Tibial nerve (tissue), 4 donors: ENCODE data around the gene COMMD1. TPM values are rescaled to one million over a fixed set of nuclear protein-coding genes. Genes with fewer than 3 reads are reported as not detected.
"Not testable (repeated sequence)": the region's sequence is repeated elsewhere in the genome, so short reads cannot be mapped to it uniquely, and the experiment has no call there.

Source experiments
- DNase-seq, 2 donors: peaks; one replicate each; pipeline ENCODE4 v3.0.0-alpha.2; 2019; ENCODE audit warnings: low spot score in 2 of 2
- H3K27ac ChIP-seq, 4 donors: fragments of 200-600 bp; sonication (generic) in 3 of 4; one replicate each; pipeline ENCODE4 v1.5.1; 2017 to 2019; ENCODE audit warnings: mild to moderate bottlenecking in 1 of 4
- H3K27me3 ChIP-seq, 2 donors: fragments of 200-600 bp; sonication (generic) in 1 of 2; one replicate each; pipeline versions ENCODE4 v1.5.1 to v1.6.0; 2017 to 2019
- H3K36me3 ChIP-seq, 3 donors: fragments of 200-600 bp; sonication (generic); one replicate each; pipeline ENCODE4 v1.5.1; 2018 to 2019
- H3K4me1 ChIP-seq, 4 donors: fragments of 200-600 bp; sonication (generic) in 3 of 4; one replicate each; pipeline ENCODE4 v1.5.1; 2017 to 2019
- H3K4me3 ChIP-seq, 4 donors: fragments of 200-600 bp; sonication (generic) in 3 of 4; one replicate each; pipeline ENCODE4 v1.5.1; 2017 to 2019; ENCODE audit warnings: mild to moderate bottlenecking in 1 of 4, moderate library complexity in 1 of 4
- H3K9me3 ChIP-seq, 4 donors: fragments of 200-600 bp; sonication (generic) in 3 of 4; one replicate each; pipeline ENCODE4 v1.5.1; 2017 to 2019
- CTCF ChIP-seq, 5 experiments: fragments of 200-600 bp in 3 of 5; fragments of 450-650 bp in 2 of 5; sonication (generic) in 3 of 5; IDR thresholded peaks; one replicate each; pipeline ENCODE4 v1.5.1; 2016 to 2019; ENCODE audit warnings: antibody characterized with exemption in 5 of 5, mild to moderate bottlenecking in 3 of 5, moderate library complexity in 2 of 5
- EP300 ChIP-seq, 2 donors: sonication (generic); formaldehyde crosslinking; IDR thresholded peaks; one replicate each; pipeline ENCODE4 v1.6.1; 2017; ENCODE audit warnings: antibody characterized with exemption in 2 of 2, mild to moderate bottlenecking in 1 of 2
- POLR2A ChIP-seq, 2 donors: fragments of 450-650 bp; IDR thresholded peaks; one replicate each; pipeline ENCODE4 v1.6.1; 2017; ENCODE audit warnings: antibody characterized with exemption in 2 of 2, mild to moderate bottlenecking in 2 of 2, moderate library complexity in 2 of 2
- WGBS, 2 donors: methylation state at CpG; one replicate each; pipeline ENCODE4 v1.1.5; 2018; 5-methylcytosine and 5-hydroxymethylcytosine counted together
- total RNA-seq, 4 donors: library from RNA; depleted of rRNA; stranded (reverse); fragments of >200 nt; gene quantifications; one replicate each; pipeline ENCODE4 v1.1.0, GENCODE V29; 2016

COMMD1 gene
- total RNA-seq, 4 donors from 2014 or later: 29.6 to 49.2 (median 43.7) TPM

DNA sequence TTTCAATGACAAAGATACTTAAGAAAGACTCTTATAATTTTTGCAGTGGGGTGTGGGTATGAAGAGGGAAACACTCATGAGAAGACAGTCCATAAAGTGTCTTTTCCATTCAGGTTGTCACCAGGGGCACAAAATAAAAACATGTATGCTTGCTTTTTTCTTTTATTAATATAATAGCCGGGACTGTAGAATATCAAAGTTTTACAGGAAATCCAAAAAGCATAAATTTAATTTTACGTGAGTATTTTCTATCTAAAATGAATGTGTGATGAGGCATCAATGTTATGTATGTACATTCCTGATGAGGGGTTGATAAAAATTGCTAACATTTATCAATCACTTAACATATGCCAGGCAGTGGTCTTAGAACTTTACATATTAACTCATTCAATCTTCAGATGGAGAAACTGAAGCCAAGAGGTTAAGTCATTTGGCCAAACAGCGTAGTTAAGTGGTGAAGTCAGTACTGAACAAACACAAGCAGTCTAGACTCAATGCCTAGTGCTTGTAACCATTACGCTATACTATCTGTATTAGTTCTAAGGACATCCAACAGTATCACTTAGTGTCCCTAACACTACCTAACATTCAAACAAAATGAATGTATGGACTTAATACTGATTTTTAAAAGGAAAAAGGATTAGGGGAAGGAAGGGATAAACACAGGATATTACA, 27.8 kb upstream of the COMMD1 start:
- TF ChIP-seq EP300 (IDR thresholded peaks at IDR 0.05): no peak
- TF ChIP-seq CTCF (IDR thresholded peaks at IDR 0.05): no peak
- no peak for TF ChIP-seq POLR2A (IDR thresholded peaks at IDR 0.05)
- peaks cover 5 to 97% (median 26%) of the 10 kb centered on the region in 3 donors for H3K36me3 ChIP-seq
- no peaks in the 10 kb centered on the region for H3K27me3 ChIP-seq
- H3K4me3 ChIP-seq: no peak overlapping the region
- no peaks in the 10 kb centered on the region for H3K4me1 ChIP-seq
- no peak overlapping the region for H3K27ac ChIP-seq
- no peak for DNase-seq
- 92 to 93% methylated on average over 4 of the region's 4 CpGs for WGBS, 2 donors
- no peaks in the 10 kb centered on the region for H3K9me3 ChIP-seq

DNA sequence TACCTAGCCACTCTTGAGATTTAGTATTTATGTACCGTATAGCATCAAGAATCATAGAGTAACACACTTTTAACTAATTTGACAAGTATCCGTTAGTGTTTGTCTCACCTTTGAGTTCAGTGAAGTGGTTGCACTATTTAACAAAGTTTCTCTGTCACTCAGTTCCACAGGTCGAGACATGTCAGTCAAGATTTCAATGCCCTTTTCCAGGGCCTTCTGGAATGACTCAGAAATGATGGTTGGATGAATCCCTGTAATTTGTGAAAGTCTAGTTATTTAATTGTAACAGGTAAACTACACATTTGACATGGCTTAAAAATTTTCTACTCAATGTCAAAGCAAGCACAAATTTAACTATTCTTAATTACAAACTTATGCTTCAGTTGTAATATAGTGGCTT, 26.7 kb upstream of the COMMD1 start:
- Histone ChIP-seq H3K36me3 (peaks cover 5 to 97% (median 29%) of the 10 kb centered on the region in 3 donors), H3K4me3 (no peak overlapping the region), H3K27me3 (no peaks in the 10 kb centered on the region), H3K9me3 (no peaks in the 10 kb centered on the region), H3K27ac (no peak overlapping the region), H3K4me1 (no peaks in the 10 kb centered on the region)
- DNase-seq: no peak
- WGBS, 2 donors: 92 to 95% methylated on average over 3 of the region's 3 CpGs
- no peak for TF ChIP-seq EP300 (IDR thresholded peaks at IDR 0.05)
- no peak for TF ChIP-seq POLR2A (IDR thresholded peaks at IDR 0.05)
- no peak for TF ChIP-seq CTCF (IDR thresholded peaks at IDR 0.05)

DNA sequence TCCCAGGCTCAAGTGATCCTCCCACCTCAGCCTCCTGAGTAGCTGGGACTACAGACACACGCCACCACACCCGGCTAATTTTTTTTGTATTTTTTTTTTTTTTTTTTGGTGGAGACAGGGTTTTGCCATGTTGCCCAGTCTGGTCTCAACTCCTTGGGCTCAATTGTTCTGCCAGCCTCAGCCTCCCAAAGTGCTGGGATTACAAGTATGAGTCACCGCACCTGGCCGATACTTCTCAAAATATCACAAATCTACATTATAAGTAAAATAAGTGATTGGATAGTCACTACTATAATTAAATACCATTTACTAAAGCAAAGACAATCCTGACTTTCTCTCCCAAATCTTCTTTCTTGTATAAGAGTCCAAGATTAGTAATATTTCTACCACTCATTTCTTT, 26.1 kb upstream of the COMMD1 start:
- not testable (repeated sequence) for H3K4me3 ChIP-seq, DNase-seq, H3K9me3 ChIP-seq, H3K27me3 ChIP-seq, H3K4me1 ChIP-seq, H3K27ac ChIP-seq
- 97 to 99% methylated on average over 4 of the region's 4 CpGs for WGBS, 2 donors
- peaks cover 5 to 97% (median 29%) of the 10 kb centered on the region in 3 donors for H3K36me3 ChIP-seq

DNA sequence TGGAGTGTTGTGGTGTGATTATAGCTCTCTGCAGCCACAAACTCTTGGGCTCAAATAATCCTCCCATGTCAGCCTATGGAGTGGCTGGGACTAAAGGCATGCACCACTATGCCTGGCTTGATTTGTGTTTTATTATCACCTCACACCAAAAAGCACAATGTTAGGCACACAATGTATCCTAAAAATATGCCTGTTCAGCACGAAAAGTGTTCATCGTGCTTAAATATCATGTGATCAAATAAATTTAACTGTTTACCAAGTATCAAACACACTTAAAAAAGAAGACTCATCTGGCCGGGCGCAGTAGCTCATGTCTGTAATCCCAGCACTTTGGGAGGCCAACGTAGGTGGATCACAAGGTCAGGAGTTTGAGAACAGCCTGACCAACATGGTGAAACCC, 22.6 kb upstream of the COMMD1 start:
- no peaks in the 10 kb centered on the region for H3K9me3 ChIP-seq
- 87 to 89% methylated on average over 5 of the region's 5 CpGs for WGBS, 2 donors
- H3K36me3 ChIP-seq: peaks cover 0 to 72% (median 32%) of the 10 kb centered on the region in 3 donors
- H3K4me3 ChIP-seq: no peak overlapping the region
- no peaks in the 10 kb centered on the region for H3K27me3 ChIP-seq
- no peak for DNase-seq
- no peak for TF ChIP-seq CTCF (IDR thresholded peaks at IDR 0.05)
- H3K4me1 ChIP-seq: peaks cover 0 to 20% (median 9%) of the 10 kb centered on the region in 4 donors
- no peak overlapping the region for H3K27ac ChIP-seq

- Histone ChIP-seq H3K36me3 (peaks cover 0 to 43% (median 13%) of the 10 kb centered on the region in 3 donors), H3K9me3 (no peaks in the 10 kb centered on the region), H3K27me3 (no peaks in the 10 kb centered on the region), H3K27ac (no peak overlapping the region), H3K4me1 (peaks cover 0 to 20% (median 9%) of the 10 kb centered on the region in 4 donors), H3K4me3 (no peak overlapping the region)
- TF ChIP-seq CTCF (IDR thresholded peaks at IDR 0.05) (no peak), POLR2A (IDR thresholded peaks at IDR 0.05) (no peak), EP300 (IDR thresholded peaks at IDR 0.05) (no peak)
- WGBS, 2 donors: 90 to 93% methylated on average over 18 of the region's 18 CpGs
- DNase-seq: no peak
These were observed 19.4 kb upstream of the COMMD1 start for GRCh38 chr2:61885896-61886603.
